Spinal cord (tissue), 10 donors: ENCODE data around the gene PLD3. TPM values are rescaled to one million over a fixed set of nuclear protein-coding genes. Genes with fewer than 3 reads are reported as not detected.
A peak's percentile ranks its signal among the peaks of the same experiment; 100 is the strongest.

Experiments used
- DNase-seq, 6 donors: peaks; one replicate each; pipeline versions ENCODE4 v3.0.0 to v3.0.0-alpha.2; 2013 to 2015; ENCODE audit warnings: low spot score in 6 of 6, low read depth in 4 of 6
- H3K27ac ChIP-seq: one replicate; pipeline ENCODE4 v1.5.1; 2013; ENCODE audit warnings: low read depth, low read length, control low read depth
- H3K27me3 ChIP-seq: one replicate; pipeline ENCODE4 v1.6.1; 2013; ENCODE audit warnings: low read length; ENCODE audit not compliant: control insufficient read depth, insufficient read depth
- H3K36me3 ChIP-seq: one replicate; pipeline ENCODE4 v1.6.1; 2013; ENCODE audit warnings: low read length; ENCODE audit not compliant: control insufficient read depth, insufficient read depth
- H3K4me1 ChIP-seq: one replicate; pipeline ENCODE4 v1.6.1; 2013; ENCODE audit warnings: low read length; ENCODE audit not compliant: control insufficient read depth, insufficient read depth
- H3K4me3 ChIP-seq: one replicate; pipeline ENCODE4 v1.5.1; 2013; ENCODE audit warnings: low read depth, low read length, control low read depth
- H3K9me3 ChIP-seq: one replicate; pipeline ENCODE4 v1.6.1; 2013; ENCODE audit warnings: low read length; ENCODE audit not compliant: control insufficient read depth, insufficient read depth
- WGBS: methylation state at CpG from one replicate; pipeline ENCODE4 v1.1.5; 2013; ENCODE audit warnings: missing lambda C conversion rate; ENCODE audit not compliant: insufficient coverage; 5-methylcytosine and 5-hydroxymethylcytosine counted together
- polyA plus RNA-seq, 2 donors: library from polyadenylated mRNA; unstranded; fragments of 120-200 nt; gene quantifications; one replicate each; pipeline ENCODE4 v1.2.1, GENCODE V29; 2013; ENCODE audit not compliant: insufficient read length in 2 of 2
- total RNA-seq, 2 donors: library from RNA; depleted of rRNA in 1 of 2; stranded (reverse); fragments of 120-200 nt in 1 of 2; fragments of >200 nt in 1 of 2; gene quantifications; one replicate each; pipeline versions ENCODE4 v1.2.3 to v1.2.4, GENCODE V29; 2013 to 2014
- donor health status: healthy.

Gene PLD3
- total and polyA plus RNA-seq, 4 donors = 257 to 522 (median 422) TPM

DNA sequence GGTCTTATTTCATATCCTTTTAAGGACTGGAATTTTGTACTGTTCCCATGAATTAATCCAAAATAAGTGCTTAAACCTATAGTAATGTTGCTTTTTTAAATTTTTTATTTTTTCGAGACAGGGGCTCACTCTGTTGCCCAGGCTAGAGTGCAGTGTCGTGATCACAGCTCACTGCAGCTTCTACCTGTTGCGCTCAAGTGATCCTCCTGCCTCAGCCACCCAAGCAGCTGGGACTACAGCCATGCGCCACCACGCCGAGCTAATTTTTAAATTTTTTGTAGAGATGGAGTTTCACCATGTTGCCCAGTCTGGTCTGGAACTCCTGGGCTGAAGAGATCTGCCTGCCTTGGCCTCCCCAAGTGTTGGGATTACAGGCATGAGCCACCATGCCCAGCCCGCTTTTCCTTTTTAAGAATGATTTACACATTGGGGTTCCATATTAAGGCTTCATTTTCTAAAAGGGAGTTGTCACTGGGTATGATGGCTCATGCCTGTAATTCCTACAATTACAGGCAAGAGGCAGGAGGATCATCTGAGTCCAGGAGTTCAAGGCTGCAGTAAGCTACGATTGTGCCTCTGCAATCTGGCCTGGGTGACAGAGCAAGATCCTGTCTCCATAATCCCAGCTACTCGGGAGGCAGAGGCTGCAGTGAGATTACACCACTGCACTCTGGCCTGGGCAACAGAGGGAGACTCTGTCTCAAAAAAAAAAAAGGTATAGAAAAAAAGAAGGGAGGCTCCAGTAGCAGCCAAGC, 35.1 kb upstream of the PLD3 start:
- 93% methylated on average over 8 of the region's 9 CpGs for WGBS
- Histone ChIP-seq H3K4me1 (no peaks in the 10 kb centered on the region), H3K27me3 (no peaks in the 10 kb centered on the region), H3K9me3 (no peaks in the 10 kb centered on the region), H3K36me3 (peaks cover 7% of the 10 kb centered on the region), H3K27ac (no peak overlapping the region), H3K4me3 (no peak overlapping the region)
- DNase-seq = no peak

DNA sequence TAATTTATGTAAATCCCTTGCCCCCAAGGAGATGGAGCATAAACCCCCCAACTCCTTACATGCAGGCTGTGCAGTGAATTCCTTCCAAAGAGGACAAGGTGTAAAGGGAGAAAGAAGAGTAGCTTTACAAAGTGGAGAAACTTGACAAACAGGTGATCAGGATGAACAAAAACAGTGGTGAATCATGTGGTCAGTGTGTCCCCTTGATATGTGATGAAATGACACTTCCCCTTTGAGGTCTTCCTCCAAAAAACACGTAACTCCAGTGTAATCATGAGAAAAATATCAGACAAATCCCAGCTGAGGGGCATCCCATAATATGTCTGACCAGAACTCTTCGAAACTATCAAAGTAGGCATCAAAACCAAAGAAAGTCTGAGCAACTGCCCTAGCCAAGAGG, 33.8 kb upstream of the PLD3 start:
- Histone ChIP-seq H3K27ac (no peak overlapping the region), H3K36me3 (peaks cover 14% of the 10 kb centered on the region), H3K4me3 (no peak overlapping the region), H3K9me3 (no peaks in the 10 kb centered on the region), H3K4me1 (no peaks in the 10 kb centered on the region), H3K27me3 (no peaks in the 10 kb centered on the region)
- WGBS = 80% methylated on average over 1 of the region's 2 CpGs
- DNase-seq = no peak

- DNase-seq = peak in 1 of 6 donors; percentile 4
- Histone ChIP-seq H3K27ac (no peak overlapping the region), H3K36me3 (peaks cover 27% of the 10 kb centered on the region), H3K4me3 (no peak overlapping the region), H3K27me3 (no peaks in the 10 kb centered on the region), H3K9me3 (no peaks in the 10 kb centered on the region), H3K4me1 (no peaks in the 10 kb centered on the region)
- WGBS = 89% methylated on average over 4 of the region's 5 CpGs
Observed at GRCh38 chr19:40315812-40316470, 32.6 kb upstream of the PLD3 start.

GRCh38 chr19:40317338-40317737, 31.2 kb upstream of the PLD3 start:
- Histone ChIP-seq H3K27me3 (no peaks in the 10 kb centered on the region), H3K9me3 (no peaks in the 10 kb centered on the region), H3K4me1 (no peaks in the 10 kb centered on the region), H3K36me3 (peaks cover 41% of the 10 kb centered on the region), H3K4me3 (no peak overlapping the region), H3K27ac (no peak overlapping the region)
- 78% methylated on average over 6 of the region's 7 CpGs for WGBS
- no peak for DNase-seq

DNA sequence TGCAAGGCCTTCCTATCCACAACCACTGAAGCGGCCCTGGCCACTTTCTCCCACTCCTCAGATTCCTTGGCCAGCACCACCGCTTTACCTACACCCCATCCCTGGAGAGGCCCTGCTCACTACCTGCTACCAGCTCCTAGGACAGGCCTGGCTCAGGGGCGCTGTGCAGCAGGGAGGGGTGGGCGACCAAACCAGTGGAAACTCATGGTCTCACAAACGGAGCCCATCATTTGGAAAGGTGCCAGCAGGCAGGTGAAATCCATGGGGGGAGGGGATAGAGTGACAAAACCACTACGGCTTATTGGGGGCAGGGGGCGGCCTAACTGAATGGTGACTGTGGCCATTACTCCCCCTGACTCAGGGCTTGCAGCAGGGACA, 27.9 kb upstream of the PLD3 start:
- no peak for DNase-seq
- Histone ChIP-seq H3K9me3 (no peaks in the 10 kb centered on the region), H3K4me3 (no peak overlapping the region), H3K27me3 (no peaks in the 10 kb centered on the region), H3K4me1 (no peaks in the 10 kb centered on the region), H3K27ac (no peak overlapping the region), H3K36me3 (peaks cover 71% of the 10 kb centered on the region)
- WGBS = 90% methylated on average over 5 of the region's 7 CpGs

DNA sequence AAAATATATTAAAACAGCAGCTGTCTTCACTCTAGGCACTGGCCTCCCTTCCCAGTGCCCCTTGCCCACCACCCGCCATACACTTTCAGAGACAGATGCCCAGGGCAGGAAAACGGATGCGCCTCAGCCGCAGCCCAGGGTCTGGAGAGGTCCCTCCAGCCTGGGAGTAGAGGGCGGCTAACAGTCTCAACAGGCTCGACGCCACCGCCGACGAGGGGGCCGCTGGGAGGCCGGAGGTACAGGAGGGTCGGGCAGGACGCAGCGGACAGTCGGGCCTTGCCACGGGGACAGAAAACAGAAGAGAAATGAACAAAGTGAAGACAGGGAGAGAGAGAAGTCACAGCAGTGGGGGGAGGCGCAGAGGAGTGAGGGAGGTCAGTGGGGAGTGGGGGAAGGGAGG, 27.4 kb upstream of the PLD3 start:
- Histone ChIP-seq H3K4me3 (no peak overlapping the region), H3K4me1 (no peaks in the 10 kb centered on the region), H3K27me3 (no peaks in the 10 kb centered on the region), H3K9me3 (no peaks in the 10 kb centered on the region), H3K27ac (no peak overlapping the region), H3K36me3 (peaks cover 76% of the 10 kb centered on the region)
- WGBS = 94% methylated on average over 18 of the region's 18 CpGs
- no peak for DNase-seq

GRCh38 chr19:40321566-40322270, 26.8 kb upstream of the PLD3 start:
- Histone ChIP-seq H3K27me3 (no peaks in the 10 kb centered on the region), H3K9me3 (no peaks in the 10 kb centered on the region), H3K4me3 (no peak overlapping the region), H3K36me3 (peaks cover 82% of the 10 kb centered on the region), H3K27ac (no peak overlapping the region), H3K4me1 (no peaks in the 10 kb centered on the region)
- WGBS = 96% methylated on average over 27 of the region's 27 CpGs
- no peak for DNase-seq

DNA sequence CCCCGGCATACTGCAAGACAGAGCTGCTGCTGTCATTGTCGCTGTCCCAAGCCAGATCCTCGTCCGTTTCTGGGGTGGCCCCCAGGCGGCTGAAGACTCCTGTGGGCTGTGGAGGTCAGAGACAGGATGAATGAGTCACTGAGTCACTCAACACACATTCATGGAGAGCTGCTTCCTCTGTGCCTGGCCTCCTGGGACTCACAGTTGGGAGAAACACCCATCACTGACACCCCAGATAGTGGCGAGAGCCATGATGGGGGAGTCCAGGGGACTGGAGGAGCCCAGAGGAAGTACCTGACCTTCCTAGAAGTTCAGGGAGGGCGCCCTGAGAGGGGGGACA, 26.3 kb upstream of the PLD3 start:
- Histone ChIP-seq H3K9me3 (no peaks in the 10 kb centered on the region), H3K27me3 (no peaks in the 10 kb centered on the region), H3K27ac (no peak overlapping the region), H3K4me3 (no peak overlapping the region), H3K4me1 (no peaks in the 10 kb centered on the region), H3K36me3 (peaks cover 83% of the 10 kb centered on the region)
- no peak for DNase-seq
- 91% methylated on average over 5 of the region's 7 CpGs for WGBS

DNA sequence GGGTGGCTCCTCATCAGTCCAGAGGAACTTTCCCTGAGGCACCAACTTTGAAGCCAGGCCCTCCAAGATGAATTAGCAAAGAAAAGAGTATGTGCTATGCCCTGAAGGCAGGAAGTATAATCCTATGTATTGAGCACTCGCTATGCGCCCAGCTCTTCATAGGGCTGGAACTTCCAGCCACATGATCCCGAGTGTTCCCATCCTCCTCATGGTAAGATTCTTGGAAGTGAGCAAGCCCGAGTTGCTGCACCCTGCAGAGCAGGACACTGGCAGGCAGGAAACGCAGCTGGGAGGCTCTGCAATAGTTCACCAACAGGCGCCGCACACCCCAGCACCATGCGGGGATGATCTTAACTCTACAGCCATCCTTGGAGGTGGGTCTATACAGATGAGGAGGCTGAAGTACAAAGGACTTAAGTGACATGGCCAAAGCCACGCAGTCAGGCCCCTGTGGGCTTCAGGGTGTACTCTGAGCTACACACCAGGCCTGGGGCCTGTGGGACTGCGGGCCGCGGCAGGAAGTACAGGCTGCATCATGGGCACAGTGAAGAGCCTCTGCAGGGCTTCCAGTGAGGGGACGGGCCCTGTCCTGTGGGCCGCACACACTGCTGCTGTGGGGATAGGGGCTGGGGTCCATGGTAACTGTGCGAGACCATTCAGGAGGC, 25.4 kb upstream of the PLD3 start:
- 92% methylated on average over 15 of the region's 15 CpGs for WGBS
- Histone ChIP-seq H3K36me3 (peaks cover 85% of the 10 kb centered on the region), H3K4me3 (no peak overlapping the region), H3K27ac (no peak overlapping the region), H3K4me1 (no peaks in the 10 kb centered on the region), H3K27me3 (no peaks in the 10 kb centered on the region), H3K9me3 (no peaks in the 10 kb centered on the region)
- no peak for DNase-seq
